Activated naive CD8-positive, alpha-beta T cell treated with anti-CD3 and anti-CD28 coated beads for 36 hours (primary cell): ENCODE measurements around the gene PZP. TPM values are rescaled to one million over a fixed set of nuclear protein-coding genes. Genes with fewer than 3 reads are reported as not detected.

Experiments
- DNase-seq: peaks from one replicate; pipeline ENCODE4 v3.0.0; 2021
- H3K27ac Mint-ChIP-seq: one replicate; pipeline ENCODE4 v1.8.0; 2022; ENCODE audit warnings: mild to moderate bottlenecking, moderate library complexity, mixed read lengths
- H3K27me3 Mint-ChIP-seq: one replicate; pipeline ENCODE4 v1.8.0; 2022; ENCODE audit warnings: mild to moderate bottlenecking, mixed read lengths
- H3K36me3 Mint-ChIP-seq: one replicate; pipeline ENCODE4 v1.8.0; 2021; ENCODE audit warnings: mild to moderate bottlenecking, mixed read lengths
- H3K4me1 Mint-ChIP-seq: one replicate; pipeline ENCODE4 v1.8.0; 2021; ENCODE audit warnings: mixed read lengths
- H3K4me3 Mint-ChIP-seq: one replicate; pipeline ENCODE4 v1.8.0; 2022; ENCODE audit warnings: mild to moderate bottlenecking, moderate library complexity, mixed read lengths
- H3K9me3 Mint-ChIP-seq: one replicate; pipeline ENCODE4 v1.8.0; 2022; ENCODE audit warnings: mixed read lengths
- total RNA-seq, 2 experiments: library from RNA; stranded (reverse); gene quantifications; one replicate each; pipeline ENCODE4 v1.2.3, GENCODE V29; 2021

The PZP gene
- total RNA-seq, 2 experiments from 2014 or later, result not detected

DNA sequence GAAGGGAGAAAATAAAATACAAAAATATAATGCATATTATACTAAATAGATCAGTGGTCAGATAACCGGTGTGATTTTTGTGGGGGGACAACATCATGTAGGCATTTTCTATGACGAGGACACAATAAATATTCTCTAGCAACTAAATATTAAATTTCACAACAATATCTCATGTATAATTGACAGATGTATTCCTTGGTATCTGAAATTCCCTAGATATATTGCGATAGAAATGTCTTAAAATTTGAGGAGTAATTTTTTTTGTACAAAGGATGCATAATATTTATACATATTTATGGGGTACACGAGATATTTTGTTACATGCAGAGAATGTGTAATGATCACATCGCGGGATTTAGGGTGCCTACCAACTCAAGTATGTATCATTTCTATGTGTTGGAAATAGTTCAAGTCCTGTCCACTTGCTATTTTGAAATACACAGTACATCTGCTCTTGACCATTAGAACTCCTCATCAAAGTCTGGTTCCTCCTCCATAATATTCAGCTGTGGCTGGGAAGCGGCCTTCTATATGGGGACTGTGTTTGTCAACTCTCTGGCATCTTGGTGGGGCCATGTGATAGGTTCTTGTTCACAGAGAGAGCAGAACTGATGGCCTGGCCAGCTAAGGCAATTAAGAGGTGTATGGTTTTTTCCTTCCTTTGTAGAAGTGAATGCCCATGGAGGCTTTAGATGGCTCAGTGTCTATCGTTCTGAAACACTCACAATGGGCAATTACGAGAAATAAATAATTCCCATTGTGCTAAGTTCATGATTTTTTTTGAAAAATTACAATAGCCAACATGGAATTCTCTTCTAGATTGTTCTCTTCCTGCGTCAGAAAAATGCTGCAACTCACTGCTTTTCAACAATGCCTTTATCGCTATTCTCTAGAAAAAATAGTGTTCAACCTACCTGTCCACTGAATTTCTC is 101.3 kb downstream of the PZP start:
- DNase-seq, result no peak
- H3K9me3 Mint-ChIP-seq, result no peaks in the 10 kb centered on the region
- H3K27ac Mint-ChIP-seq, result no peak overlapping the region
- peaks cover 13% of the 10 kb centered on the region for H3K4me1 Mint-ChIP-seq
- no peak overlapping the region for H3K4me3 Mint-ChIP-seq
- no peaks in the 10 kb centered on the region for H3K27me3 Mint-ChIP-seq
- no peaks in the 10 kb centered on the region for H3K36me3 Mint-ChIP-seq

DNA sequence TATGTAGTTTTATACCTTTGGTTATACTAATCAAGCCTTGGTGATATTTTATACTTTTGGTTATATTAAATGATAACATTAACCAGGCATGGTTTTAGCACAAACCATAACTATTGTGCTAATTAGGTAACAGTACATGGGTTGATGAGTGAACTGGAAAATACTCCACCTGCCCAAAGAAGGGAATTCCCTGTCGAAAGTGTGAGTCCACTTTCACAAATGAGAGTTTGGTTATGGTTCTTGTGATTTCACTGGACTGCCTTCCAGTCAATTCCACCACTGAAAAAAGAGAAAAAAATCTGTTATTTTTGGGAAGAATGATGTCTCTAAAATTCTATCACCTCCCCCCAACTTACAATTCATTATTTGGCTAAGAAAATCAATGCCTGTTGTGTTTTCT is 102.1 kb downstream of the PZP start:
- H3K4me3 Mint-ChIP-seq, result no peak overlapping the region
- no peak for DNase-seq
- no peak overlapping the region for H3K27ac Mint-ChIP-seq
- no peaks in the 10 kb centered on the region for H3K36me3 Mint-ChIP-seq
- no peaks in the 10 kb centered on the region for H3K27me3 Mint-ChIP-seq
- no peaks in the 10 kb centered on the region for H3K9me3 Mint-ChIP-seq
- peaks cover 13% of the 10 kb centered on the region for H3K4me1 Mint-ChIP-seq

DNA sequence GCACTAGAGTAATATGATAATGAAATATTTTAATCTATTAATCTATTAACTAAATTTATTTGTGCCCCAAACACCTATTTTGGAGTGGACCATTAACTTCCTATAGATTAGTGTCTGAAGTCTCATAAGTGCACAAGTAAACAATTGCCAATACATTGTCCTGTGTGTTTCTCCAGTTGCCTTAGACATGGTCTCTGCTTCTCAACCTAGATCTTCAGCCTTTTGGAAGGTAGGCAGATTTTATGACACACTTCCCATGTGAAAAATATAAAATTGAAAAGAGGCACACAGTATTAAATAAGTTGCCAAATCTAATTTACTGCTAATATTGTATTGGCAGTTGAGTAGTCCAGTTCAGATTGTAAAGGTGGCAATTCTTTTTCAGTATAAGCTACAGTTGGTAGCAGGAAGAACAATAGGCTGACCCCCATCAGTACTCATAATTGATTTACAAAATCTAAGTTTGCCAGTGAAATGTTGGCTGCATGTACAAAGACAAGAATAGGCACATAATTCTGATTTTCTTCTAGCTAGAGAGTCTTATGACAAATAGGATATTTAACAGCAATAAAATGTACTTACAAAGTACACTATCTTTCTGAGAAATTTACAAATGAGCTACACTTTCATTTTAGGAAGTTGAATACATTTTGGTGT is 103.3 kb downstream of the PZP start:
- no peak overlapping the region for H3K27ac Mint-ChIP-seq
- no peaks in the 10 kb centered on the region for H3K36me3 Mint-ChIP-seq
- no peaks in the 10 kb centered on the region for H3K27me3 Mint-ChIP-seq
- peaks cover 13% of the 10 kb centered on the region for H3K4me1 Mint-ChIP-seq
- no peak overlapping the region for H3K4me3 Mint-ChIP-seq
- DNase-seq, result no peak
- no peaks in the 10 kb centered on the region for H3K9me3 Mint-ChIP-seq

DNA sequence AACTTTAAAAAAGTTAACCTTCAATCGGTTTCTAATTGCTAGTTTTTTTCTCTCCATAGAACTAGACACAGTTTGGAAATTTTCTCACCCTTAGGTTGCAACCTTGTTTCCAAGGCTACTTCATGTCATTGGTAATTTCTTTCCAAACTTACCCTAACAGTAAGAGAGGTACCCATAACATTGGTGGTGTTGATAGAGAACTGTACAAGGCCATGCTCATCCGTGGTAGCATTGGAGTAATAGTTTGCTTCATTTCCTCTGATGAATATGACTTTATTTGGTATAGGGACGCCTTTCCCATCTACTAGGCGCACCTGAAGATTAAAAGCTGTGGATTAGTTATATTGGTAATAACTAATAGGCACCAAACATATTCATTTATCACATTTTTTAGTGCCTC is 104.1 kb downstream of the PZP start:
- Mint-ChIP-seq H3K36me3 (no peaks in the 10 kb centered on the region), H3K27ac (no peak overlapping the region), H3K9me3 (no peaks in the 10 kb centered on the region), H3K27me3 (no peaks in the 10 kb centered on the region), H3K4me1 (peaks cover 13% of the 10 kb centered on the region), H3K4me3 (no peak overlapping the region)
- no peak for DNase-seq

DNA sequence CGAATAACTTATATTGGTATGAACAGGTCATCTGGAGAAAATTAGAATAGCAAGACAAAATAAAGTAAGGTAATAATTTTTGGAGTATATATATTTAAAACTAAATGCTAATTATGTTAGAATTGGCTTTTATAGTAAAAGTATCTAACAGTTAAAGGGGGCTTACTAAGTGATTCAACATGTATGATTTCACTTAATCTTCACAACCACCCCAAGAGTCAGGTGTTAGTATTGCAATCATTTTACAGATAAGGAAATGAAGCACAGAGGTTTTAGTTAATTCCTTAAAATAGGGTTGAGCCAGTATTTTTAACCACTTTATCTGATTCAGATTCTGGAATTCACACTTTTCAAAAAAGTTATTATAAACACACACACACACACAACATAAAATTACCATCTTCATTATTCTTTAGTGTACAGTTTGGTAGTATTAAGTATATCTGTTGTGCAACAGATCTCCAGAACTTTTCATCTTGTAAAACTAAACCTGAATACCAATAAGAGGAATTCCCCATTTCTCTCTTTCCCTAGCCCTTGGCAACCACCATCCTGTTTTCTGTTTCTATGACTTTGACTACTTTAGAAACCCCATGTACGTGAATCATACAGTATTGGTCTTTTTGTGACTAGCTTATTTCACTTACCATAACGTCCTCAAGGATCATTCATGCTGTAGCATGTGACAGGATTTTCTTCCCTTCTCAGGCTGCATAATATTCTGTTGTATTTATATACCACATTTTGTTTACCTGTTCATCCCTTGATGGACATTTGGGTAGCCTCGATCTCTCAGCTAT is 104.9 kb downstream of the PZP start:
- no peak for DNase-seq
- H3K4me3 Mint-ChIP-seq, result no peak overlapping the region
- H3K36me3 Mint-ChIP-seq, result no peaks in the 10 kb centered on the region
- peaks cover 13% of the 10 kb centered on the region for H3K4me1 Mint-ChIP-seq
- H3K9me3 Mint-ChIP-seq, result no peaks in the 10 kb centered on the region
- H3K27me3 Mint-ChIP-seq, result no peaks in the 10 kb centered on the region
- H3K27ac Mint-ChIP-seq, result no peak overlapping the region

DNA sequence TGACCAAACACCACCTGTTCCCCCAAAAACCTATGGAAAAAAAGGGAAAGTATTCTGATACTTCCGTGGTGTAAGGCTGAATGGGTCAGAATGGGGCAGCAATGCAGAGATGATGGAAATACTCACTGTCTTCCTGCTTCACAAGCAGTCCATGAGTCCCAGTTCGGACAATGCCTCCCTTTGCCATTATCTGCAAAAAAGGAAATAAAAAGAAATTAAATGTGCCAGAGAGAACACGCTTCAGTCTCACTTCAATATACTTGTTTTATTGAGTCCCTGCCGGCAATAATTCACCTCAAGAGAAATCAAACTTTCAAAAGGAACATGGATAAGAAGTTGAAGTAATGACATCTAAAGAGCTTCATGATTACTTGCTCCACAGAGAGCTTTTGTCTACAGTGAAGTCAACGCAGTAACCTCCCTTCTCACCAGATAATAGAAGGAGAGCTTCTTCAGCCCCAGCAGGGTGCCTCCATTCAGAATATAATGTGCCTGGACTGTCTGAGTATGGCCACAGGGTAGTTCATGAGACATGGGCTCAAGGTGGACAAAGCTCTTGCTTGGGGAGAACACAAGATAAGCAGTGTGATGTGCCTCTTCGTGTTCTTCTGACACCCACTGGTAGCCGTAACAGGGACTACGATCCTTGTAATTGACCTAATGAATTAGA is 107.0 kb downstream of the PZP start:
- DNase-seq, result no peak
- H3K27me3 Mint-ChIP-seq, result no peaks in the 10 kb centered on the region
- H3K36me3 Mint-ChIP-seq, result no peaks in the 10 kb centered on the region
- no peak overlapping the region for H3K27ac Mint-ChIP-seq
- H3K4me1 Mint-ChIP-seq, result peaks cover 15% of the 10 kb centered on the region
- no peak overlapping the region for H3K4me3 Mint-ChIP-seq
- H3K9me3 Mint-ChIP-seq, result no peaks in the 10 kb centered on the region

DNA sequence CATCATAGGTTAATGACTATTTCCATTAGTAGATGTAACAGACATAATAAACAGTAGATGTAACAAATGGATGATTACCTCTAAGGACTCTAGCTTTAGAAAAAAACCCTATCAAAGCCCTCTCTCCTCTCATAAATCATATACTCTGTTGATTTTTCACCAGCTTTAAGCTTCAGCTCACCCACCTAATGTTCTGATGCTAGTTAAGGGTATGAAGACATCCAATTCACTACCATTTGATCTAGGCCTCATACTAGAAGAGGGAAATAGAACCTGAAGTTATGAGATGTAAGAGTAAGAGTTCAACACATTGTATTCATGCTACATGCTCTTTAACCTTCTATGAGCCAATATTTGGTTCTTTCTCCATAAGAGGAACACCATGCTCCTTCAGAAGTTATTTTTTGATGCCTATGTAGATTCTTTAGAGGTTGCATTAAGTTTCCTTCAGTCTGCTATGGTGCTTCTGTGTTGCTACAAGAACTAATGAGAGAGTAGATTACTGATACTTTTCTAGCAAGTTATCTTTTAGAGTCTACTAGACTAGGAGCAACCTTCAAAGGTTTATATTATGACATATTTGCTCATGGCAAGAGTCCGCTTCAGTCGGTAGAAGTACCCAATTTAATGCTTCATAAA is 108.5 kb downstream of the PZP start:
- Mint-ChIP-seq H3K36me3 (no peaks in the 10 kb centered on the region), H3K27ac (no peak overlapping the region), H3K27me3 (no peaks in the 10 kb centered on the region), H3K4me3 (no peak overlapping the region), H3K4me1 (peaks cover 11% of the 10 kb centered on the region), H3K9me3 (no peaks in the 10 kb centered on the region)
- no peak for DNase-seq

Other genes with a start within 250 kb of the PZP start
- gene KLRG1, start 218.8 kb downstream of the PZP start, total RNA-seq, result 1 to 10 TPM; 2.2 to 3.7 TPM
- not detected for gene A2M, start 92.5 kb downstream of the PZP start, total RNA-seq